A673 (cell line): ENCODE measurements around the gene SERGEF. TPM values are rescaled to one million over a fixed set of nuclear protein-coding genes. Genes with fewer than 3 reads are reported as not detected.

Experiments used
- BruUV-seq: library from RNA; stranded (reverse); fragments of 400-500 nt; replicated peaks from 2 replicates; lab custom pipeline; 2021; lab: Mats Ljungman, UMichigan
- CTCF ChIA-PET: fragments of 300-600 bp; sonication (Branson Sonifier 250); formaldehyde crosslinking; loops from one replicate; lab custom pipeline; 2022; ENCODE audit warnings: antibody characterized with exemption; lab: Charles Lee
- POLR2A ChIA-PET: fragments of 300-600 bp; sonication (Branson Sonifier 250); formaldehyde crosslinking; loops from one replicate; lab custom pipeline; 2022; ENCODE audit warnings: antibody characterized with exemption; ENCODE audit not compliant: low non-redundant PET; lab: Charles Lee
- DNase-seq: peaks from one replicate; pipeline ENCODE4 v3.0.0-alpha.2; 2015; ENCODE audit warnings: low spot score
- H3K27ac ChIP-seq: fragments of 200-600 bp; sonication (generic); 2 replicates; pipeline ENCODE4 v1.5.1; 2016; ENCODE audit warnings: mixed run types, low read depth, mild to moderate bottlenecking, mixed read lengths, antibody characterized with exemption, low read length; ENCODE audit not compliant: poor library complexity, severe bottlenecking
- H3K27me3 ChIP-seq: fragments of 200-600 bp; sonication (generic); replicated peaks from 2 replicates; pipeline ENCODE4 v1.6.1; 2017; ENCODE audit warnings: mixed run types, low read depth, mild to moderate bottlenecking, mixed read lengths, antibody characterized with exemption, low read length; ENCODE audit not compliant: insufficient read depth, poor library complexity
- H3K36me3 ChIP-seq: fragments of 200-600 bp; sonication (generic); 2 replicates; pipeline ENCODE4 v1.6.1; 2016; ENCODE audit warnings: mixed run types, mild to moderate bottlenecking, mixed read lengths, antibody characterized with exemption, low read length; ENCODE audit not compliant: insufficient read depth, poor library complexity, severe bottlenecking
- H3K4me1 ChIP-seq: fragments of 200-600 bp; sonication (generic); 2 replicates; pipeline ENCODE4 v1.6.1; 2017; ENCODE audit warnings: mixed run types, mild to moderate bottlenecking, mixed read lengths, antibody characterized with exemption, low read length; ENCODE audit not compliant: insufficient read depth, poor library complexity, severe bottlenecking
- H3K4me3 ChIP-seq: fragments of 200-600 bp; sonication (generic); 2 replicates; pipeline ENCODE4 v1.5.1; 2016; ENCODE audit warnings: low read depth, mixed run types, mild to moderate bottlenecking, mixed read lengths, low read length; ENCODE audit not compliant: poor library complexity, severe bottlenecking
- H3K9me3 ChIP-seq: fragments of 200-600 bp; sonication (generic); 2 replicates; pipeline ENCODE4 v1.6.1; 2016; ENCODE audit warnings: mixed run types, low read depth, mild to moderate bottlenecking, mixed read lengths, antibody characterized with exemption, low read length; ENCODE audit not compliant: poor library complexity, severe bottlenecking
- EZH2 ChIP-seq: fragments of 200-600 bp; sonication (generic); IDR thresholded peaks from 2 replicates; pipeline ENCODE4 v1.6.1; 2017; ENCODE audit warnings: borderline replicate concordance, low read depth, mild to moderate bottlenecking, mixed read lengths, antibody characterized with exemption, low read length; ENCODE audit not compliant: poor library complexity, severe bottlenecking
- intact Hi-C: fragments of 100-400 bp; cut with micrococcal nuclease; formaldehyde crosslinking; loops from one replicate; pipeline ENCODE4 v1.10.0; 2022; ENCODE audit not compliant: unreplicated experiment
- total RNA-seq: library from RNA; stranded (reverse); gene quantifications from 2 replicates; pipeline ENCODE4 v1.2.3, GENCODE V29; 2021
- TF ChIP-seq, protein P1 (sequence below): fragments of 300-800, 200-600 bp; sonication (generic); conservative IDR thresholded peaks from 2 replicates; pipeline ENCODE4 v1.5.1; 2017; ENCODE audit warnings: low read depth, mild to moderate bottlenecking, antibody characterized with exemption, low read length, moderate library complexity, mixed read lengths

Gene SERGEF
- total RNA-seq, 1 experiment from 2014 or later = 15.2 TPM

DNA sequence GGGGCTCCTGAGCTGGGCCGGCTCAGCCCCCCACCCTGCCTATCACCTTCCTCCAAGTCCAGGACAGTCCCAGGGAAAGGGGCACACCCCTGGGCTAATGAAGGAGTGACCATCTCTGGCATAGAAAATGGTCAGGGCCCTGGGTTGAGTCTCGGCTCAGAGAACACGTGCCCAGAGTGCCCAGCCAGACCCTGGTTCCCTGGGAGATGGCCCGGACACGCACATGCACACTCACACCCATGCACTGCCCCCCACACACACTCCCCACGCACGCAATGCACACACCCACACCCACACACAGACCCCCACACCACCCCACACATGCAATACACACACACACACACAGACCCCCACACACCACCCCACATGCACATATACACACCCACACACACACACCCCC lies 249.6 kb downstream of the SERGEF start:
- TF ChIP-seq, protein P1, sequence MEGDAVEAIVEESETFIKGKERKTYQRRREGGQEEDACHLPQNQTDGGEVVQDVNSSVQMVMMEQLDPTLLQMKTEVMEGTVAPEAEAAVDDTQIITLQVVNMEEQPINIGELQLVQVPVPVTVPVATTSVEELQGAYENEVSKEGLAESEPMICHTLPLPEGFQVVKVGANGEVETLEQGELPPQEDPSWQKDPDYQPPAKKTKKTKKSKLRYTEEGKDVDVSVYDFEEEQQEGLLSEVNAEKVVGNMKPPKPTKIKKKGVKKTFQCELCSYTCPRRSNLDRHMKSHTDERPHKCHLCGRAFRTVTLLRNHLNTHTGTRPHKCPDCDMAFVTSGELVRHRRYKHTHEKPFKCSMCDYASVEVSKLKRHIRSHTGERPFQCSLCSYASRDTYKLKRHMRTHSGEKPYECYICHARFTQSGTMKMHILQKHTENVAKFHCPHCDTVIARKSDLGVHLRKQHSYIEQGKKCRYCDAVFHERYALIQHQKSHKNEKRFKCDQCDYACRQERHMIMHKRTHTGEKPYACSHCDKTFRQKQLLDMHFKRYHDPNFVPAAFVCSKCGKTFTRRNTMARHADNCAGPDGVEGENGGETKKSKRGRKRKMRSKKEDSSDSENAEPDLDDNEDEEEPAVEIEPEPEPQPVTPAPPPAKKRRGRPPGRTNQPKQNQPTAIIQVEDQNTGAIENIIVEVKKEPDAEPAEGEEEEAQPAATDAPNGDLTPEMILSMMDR = no peak
- TF ChIP-seq EZH2 = no peak
- no TSS peak for BruUV-seq
- CTCF ChIA-PET = no interaction called here
- Histone ChIP-seq H3K36me3 (no peaks in the 10 kb centered on the region), H3K4me1 (no peaks in the 10 kb centered on the region), H3K27me3 (no peaks in the 10 kb centered on the region), H3K27ac (no peak overlapping the region), H3K9me3 (no peaks in the 10 kb centered on the region), H3K4me3 (no peak overlapping the region)
- no peak for DNase-seq
- POLR2A ChIA-PET = no interaction called here
- intact Hi-C loops = no loop called here

GRCh38 chr11:17762309-17762974 lies 250.4 kb downstream of the SERGEF start:
- POLR2A ChIA-PET = no interaction called here
- intact Hi-C loops = no loop called here

DNA sequence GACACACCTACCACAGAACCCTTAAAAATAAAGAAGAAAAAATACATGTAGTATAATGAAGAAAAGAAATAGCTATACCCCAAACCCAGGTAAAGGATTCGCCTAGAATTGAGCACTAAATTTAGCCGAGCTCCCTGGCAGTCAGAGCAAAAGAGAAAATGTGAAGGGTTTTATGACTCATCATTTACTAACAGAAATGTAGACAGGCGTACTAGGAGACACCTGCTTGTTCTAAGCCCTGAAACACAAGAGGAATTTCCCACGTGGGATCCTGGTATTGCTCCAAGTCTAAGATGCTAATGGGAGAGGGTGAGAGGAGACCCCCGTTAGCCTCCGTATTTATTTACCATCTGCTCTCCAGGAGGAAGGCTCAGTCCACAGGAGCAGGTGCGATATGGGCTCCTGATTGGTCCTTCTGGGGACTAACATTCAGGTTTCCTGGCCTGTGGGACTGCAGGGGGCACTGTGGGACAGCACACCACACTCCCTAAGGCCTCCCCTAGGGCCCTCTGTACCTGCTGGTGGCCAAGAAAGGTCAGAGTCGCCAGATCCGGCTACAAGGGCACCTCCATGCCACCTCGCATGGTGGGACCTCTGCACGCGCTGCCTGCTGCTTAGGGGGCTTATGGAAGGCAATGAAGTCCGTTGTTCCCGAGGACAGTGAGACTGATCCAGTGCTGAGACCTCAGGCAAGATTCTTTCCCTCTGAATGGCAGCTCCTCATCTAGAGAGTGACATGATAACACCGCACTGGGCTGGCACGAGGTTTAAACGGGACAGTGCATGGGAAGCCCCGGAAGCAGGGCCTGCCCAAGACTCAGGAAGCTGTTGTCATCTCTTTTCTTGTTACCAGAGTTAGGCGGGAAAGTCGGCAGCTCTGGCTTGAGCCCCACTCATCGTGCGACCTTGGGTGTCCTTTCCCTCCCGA lies 252.5 kb downstream of the SERGEF start:
- no peaks in the 10 kb centered on the region for H3K27me3 ChIP-seq
- peak; percentile 39 for DNase-seq

More at GRCh38 chr11:17762309-17762974, 250.4 kb downstream of the SERGEF start:
- TF ChIP-seq, protein P1 = no peak
- no peak for TF ChIP-seq EZH2
- CTCF ChIA-PET = no interaction called here
- no peaks in the 10 kb centered on the region for H3K27me3 ChIP-seq
- no peak for DNase-seq
- H3K9me3 ChIP-seq = no peaks in the 10 kb centered on the region
- no peak overlapping the region for H3K27ac ChIP-seq
- H3K4me3 ChIP-seq = no peak overlapping the region
- no peaks in the 10 kb centered on the region for H3K4me1 ChIP-seq
- no TSS peak for BruUV-seq
- H3K36me3 ChIP-seq = no peaks in the 10 kb centered on the region

More for the DNA sequence above, 252.5 kb downstream of the SERGEF start:
- ChIA-PET POLR2A (no interaction called here), CTCF (interaction anchor here (0.8 to 1.6 kb wide), 2 partner anchors 29 to 213 kb away, joined by 3 to 4 read pairs; no protein-coding TSS in a partner anchor)
- Histone ChIP-seq H3K9me3 (no peaks in the 10 kb centered on the region), H3K4me1 (no peaks in the 10 kb centered on the region), H3K4me3 (no peak overlapping the region), H3K27ac (no peak overlapping the region), H3K36me3 (no peaks in the 10 kb centered on the region)
- intact Hi-C loops = loop anchor here (1.0 kb wide), 1 partner anchor 219 kb away; no protein-coding TSS in a partner anchor
- BruUV-seq = no TSS peak
- TF ChIP-seq, protein P1 = peak; percentile 55
- TF ChIP-seq EZH2 = no peak
